Stimulated activated CD8-positive, alpha-beta memory T cell treated with anti-CD3 and anti-CD28 coated beads, Interleukin-12 subunit alpha, Interleukin-12 subunit beta, amount 100 ng/mL, for 24 hours (primary cell): ENCODE results near the gene GNL3.
"Not testable (repeated sequence)": the region's sequence is repeated elsewhere in the genome, so short reads cannot be mapped to it uniquely, and the experiment has no call there.

Source experiments
- DNase-seq: peaks from one replicate; pipeline ENCODE4 v3.0.0-alpha.2; 2020; ENCODE audit errors: extremely low read depth

GNL3 gene

GRCh38 chr3:52719618-52720017, 33.8 kb downstream of the GNL3 start:
- no peak for DNase-seq

GRCh38 chr3:52721002-52721729, 35.3 kb downstream of the GNL3 start:
- no peak for DNase-seq

DNA sequence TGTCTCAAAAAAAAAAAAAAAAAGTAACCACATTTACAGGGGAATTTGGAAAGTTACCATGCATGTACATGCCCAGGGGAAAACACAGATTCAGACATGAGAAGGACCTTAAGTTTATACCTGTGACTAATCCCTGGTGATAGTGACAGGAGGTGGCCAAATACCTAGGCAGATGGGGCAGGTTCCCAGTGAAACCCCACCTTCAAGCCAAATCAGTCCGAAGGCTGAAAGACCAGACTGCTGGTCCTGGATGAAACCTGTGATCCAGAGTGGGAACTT, 35.8 kb downstream of the GNL3 start:
- no peak for DNase-seq

DNA sequence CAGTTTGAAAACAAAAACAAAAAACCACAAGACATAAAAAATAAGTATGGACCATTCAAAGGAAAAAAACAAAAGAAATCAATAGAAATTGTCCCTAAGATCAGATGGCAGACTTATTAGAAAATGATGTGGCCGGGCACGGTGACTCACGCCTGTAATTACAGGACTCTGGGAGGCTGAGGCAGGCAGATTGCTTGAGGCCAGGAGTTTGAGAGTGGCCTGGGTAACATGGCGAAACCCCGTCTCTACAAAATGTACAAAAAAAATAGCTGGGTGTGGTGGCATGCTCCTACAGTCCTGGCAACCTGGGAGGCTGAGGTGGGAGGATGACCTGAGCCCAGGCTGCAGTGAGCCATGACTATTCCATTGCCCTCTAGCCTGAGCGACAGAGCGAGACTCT, 36.7 kb downstream of the GNL3 start:
- no peak for DNase-seq

DNA sequence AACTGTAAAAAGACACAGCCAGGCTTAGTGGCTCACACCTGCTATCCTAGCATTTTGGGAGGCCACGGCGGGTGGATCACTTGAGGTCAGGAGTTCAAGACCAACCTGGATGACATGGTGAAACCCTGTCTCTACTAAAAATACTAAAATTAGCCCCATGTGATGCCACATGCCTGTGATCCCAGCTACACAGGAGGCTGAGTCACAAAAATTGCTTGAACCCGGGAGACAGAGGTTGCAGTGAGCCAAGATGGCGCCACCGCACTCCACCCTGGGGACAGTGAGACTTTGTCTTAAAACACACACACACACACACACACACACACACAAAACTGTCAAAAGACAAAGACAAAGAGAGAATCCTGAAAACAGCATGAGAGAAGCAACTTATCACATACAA, 38.1 kb downstream of the GNL3 start:
- no peak for DNase-seq

GRCh38 chr3:52724511-52724910, 38.7 kb downstream of the GNL3 start:
- no peak for DNase-seq

DNA sequence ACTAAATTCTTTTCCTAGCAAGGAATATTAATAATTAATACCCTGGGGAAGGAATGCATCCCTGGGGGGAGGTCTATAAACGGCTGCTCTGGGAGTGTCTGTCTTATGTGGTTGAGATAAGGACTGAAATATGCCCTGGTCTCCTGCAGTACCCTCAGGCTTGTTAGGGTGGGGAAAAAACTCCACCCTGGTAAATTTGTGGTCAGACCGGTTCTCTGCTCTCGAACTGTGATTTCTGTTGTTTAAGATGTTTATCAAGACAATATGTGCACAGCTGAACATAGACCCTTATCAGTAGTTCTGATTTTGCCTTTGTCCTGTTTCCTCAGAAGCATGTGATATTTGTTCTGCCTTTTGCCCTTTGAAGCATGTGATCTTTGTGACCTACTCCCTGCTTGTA, 42.9 kb downstream of the GNL3 start:
- DNase-seq: not testable (repeated sequence)

DNA sequence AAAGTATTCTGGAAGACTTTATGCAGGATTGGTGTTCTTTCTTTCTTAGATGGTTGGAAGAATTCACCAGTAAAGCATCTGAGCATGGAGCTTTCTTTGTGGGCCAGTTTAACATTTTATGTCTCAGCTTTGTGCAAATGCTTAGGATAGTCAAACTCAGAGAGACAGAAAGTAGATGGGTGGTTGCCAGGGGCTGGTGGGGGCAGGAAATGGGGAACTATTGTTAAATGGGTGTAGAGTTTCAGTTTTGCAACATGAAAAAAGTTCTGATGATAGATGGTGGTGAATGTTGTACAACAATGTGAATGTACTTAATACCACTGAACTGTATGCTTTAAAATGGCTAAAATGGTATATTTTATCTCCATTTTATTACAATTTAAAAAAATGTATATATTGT, 44.8 kb downstream of the GNL3 start:
- DNase-seq: no peak

- no peak for DNase-seq
These were observed 45.8 kb downstream of the GNL3 start for GRCh38 chr3:52731590-52731989.

GRCh38 chr3:52733256-52733891, 47.5 kb downstream of the GNL3 start:
- no peak for DNase-seq

- no peak for DNase-seq
These were observed 53.9 kb downstream of the GNL3 start for GRCh38 chr3:52739730-52740129.

- DNase-seq: no peak
These were observed 56.7 kb downstream of the GNL3 start for GRCh38 chr3:52742418-52743041.

- DNase-seq: no peak
These were observed 57.3 kb downstream of the GNL3 start for GRCh38 chr3:52743152-52743551.

DNA sequence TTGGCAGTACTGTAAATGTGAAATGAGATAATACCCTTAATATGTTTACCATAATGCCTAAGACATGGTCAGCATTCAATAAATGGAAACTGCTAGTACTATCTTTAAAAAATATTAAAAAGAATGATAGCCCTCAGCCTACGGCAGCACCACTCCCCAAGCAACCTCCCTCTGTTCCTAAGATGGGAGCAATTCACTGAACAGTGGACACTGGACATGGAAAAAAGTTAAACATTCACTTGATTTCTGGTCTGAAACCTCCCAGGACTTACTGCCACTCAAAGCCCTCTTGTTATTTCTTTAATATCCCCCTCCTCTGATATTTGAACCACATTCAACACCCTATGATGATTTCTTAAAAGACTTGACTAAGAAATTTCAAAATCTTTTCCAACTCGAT, 57.9 kb downstream of the GNL3 start:
- no peak for DNase-seq
